ENCODE data around the gene TMEM117. TPM values are rescaled to one million over a fixed set of nuclear protein-coding genes. Genes with fewer than 3 reads are reported as not detected.
"Not testable (repeated sequence)": the region's sequence is repeated elsewhere in the genome, so short reads cannot be mapped to it uniquely, and the experiment has no call there.

TMEM117 gene
- total RNA-seq, 1 donor from 2014 or later = 3.8 TPM

GRCh38 chr12:44184499-44185206 lies 348.8 kb downstream of the TMEM117 start:
- no peak for DNase-seq (ENCODE audit: low read depth)
- TF ChIP-seq CTCF (conservative IDR thresholded peaks at IDR 0.05; ENCODE audit: low read depth, low read length) = no peak
- no peak overlapping the region for H3K4me3 ChIP-seq (ENCODE audit: low read depth, low read length)

GRCh38 chr12:44193281-44193680 lies 357.4 kb downstream of the TMEM117 start:
- no peak for DNase-seq (ENCODE audit: low read depth)
- TF ChIP-seq CTCF (conservative IDR thresholded peaks at IDR 0.05; ENCODE audit: low read depth, low read length) = no peak
- no peak overlapping the region for H3K4me3 ChIP-seq (ENCODE audit: low read depth, low read length)

- not testable (repeated sequence) for H3K4me3 ChIP-seq (ENCODE audit: low read depth, low read length); DNase-seq (ENCODE audit: low read depth)
Observed at GRCh38 chr12:44195719-44196118, 359.8 kb downstream of the TMEM117 start.

- DNase-seq (ENCODE audit: low read depth) = no peak
- H3K4me3 ChIP-seq (ENCODE audit: low read depth, low read length) = no peak overlapping the region
- TF ChIP-seq CTCF (conservative IDR thresholded peaks at IDR 0.05; ENCODE audit: low read depth, low read length) = no peak
Observed at GRCh38 chr12:44206045-44206444, 370.2 kb downstream of the TMEM117 start.

GRCh38 chr12:44217146-44217883 lies 381.4 kb downstream of the TMEM117 start:
- no peak overlapping the region for H3K4me3 ChIP-seq (ENCODE audit: low read depth, low read length)
- DNase-seq (ENCODE audit: low read depth) = no peak

GRCh38 chr12:44223736-44224135 lies 387.9 kb downstream of the TMEM117 start:
- H3K4me3 ChIP-seq (ENCODE audit: low read depth, low read length) = no peak overlapping the region
- DNase-seq (ENCODE audit: low read depth) = no peak
- no peak for TF ChIP-seq CTCF (conservative IDR thresholded peaks at IDR 0.05; ENCODE audit: low read depth, low read length)

More at GRCh38 chr12:44217146-44217883, 381.4 kb downstream of the TMEM117 start:
- TF ChIP-seq CTCF (conservative IDR thresholded peaks at IDR 0.05; ENCODE audit: low read depth, low read length) = no peak

- no peak overlapping the region for H3K4me3 ChIP-seq (ENCODE audit: low read depth, low read length)
- no peak for DNase-seq (ENCODE audit: low read depth)
- TF ChIP-seq CTCF (conservative IDR thresholded peaks at IDR 0.05; ENCODE audit: low read depth, low read length) = no peak
Observed at GRCh38 chr12:44224399-44225148, 388.7 kb downstream of the TMEM117 start.
